HG03558 (cell line): ENCODE measurements around the gene LAMA1.

Experiments
- ATAC-seq: cut with Tn5 transposase; IDR thresholded peaks from one replicate; pipeline ENCODE4 v1.9.1; 2021; ENCODE audit warnings: moderate number of reproducible peaks; ENCODE audit not compliant: unreplicated experiment; ENCODE audit errors: extremely low read depth

Gene LAMA1

GRCh38 chr18:7004009-7004408 lies 113.6 kb downstream of the LAMA1 start:
- no peak for ATAC-seq

- no peak for ATAC-seq
Observed at GRCh38 chr18:7002107-7002506, 115.5 kb downstream of the LAMA1 start.

- no peak for ATAC-seq
Observed at GRCh38 chr18:7000484-7001096, 117.0 kb downstream of the LAMA1 start.

GRCh38 chr18:6997808-6998207 lies 119.8 kb downstream of the LAMA1 start:
- ATAC-seq = no peak

- ATAC-seq = no peak
Observed at GRCh38 chr18:6994771-6995430, 122.7 kb downstream of the LAMA1 start.

- no peak for ATAC-seq
Observed at GRCh38 chr18:6994056-6994770, 123.4 kb downstream of the LAMA1 start.

GRCh38 chr18:6992761-6993160 lies 124.8 kb downstream of the LAMA1 start:
- no peak for ATAC-seq

- no peak for ATAC-seq
Observed at GRCh38 chr18:6983366-6983765, 134.2 kb downstream of the LAMA1 start.

- ATAC-seq = no peak
Observed at GRCh38 chr18:6982398-6982797, 135.2 kb downstream of the LAMA1 start.

GRCh38 chr18:6980363-6980762 lies 137.2 kb downstream of the LAMA1 start:
- ATAC-seq = no peak

- ATAC-seq = no peak
Observed at GRCh38 chr18:6979954-6980353, 137.6 kb downstream of the LAMA1 start.

- no peak for ATAC-seq
Observed at GRCh38 chr18:6976935-6977334, 140.7 kb downstream of the LAMA1 start.

GRCh38 chr18:6975084-6975483 lies 142.5 kb downstream of the LAMA1 start:
- ATAC-seq = no peak

GRCh38 chr18:6971823-6972478 lies 145.6 kb downstream of the LAMA1 start:
- ATAC-seq = no peak

GRCh38 chr18:6963452-6964097 lies 154.0 kb downstream of the LAMA1 start:
- ATAC-seq = no peak

GRCh38 chr18:6962571-6963451 lies 154.8 kb downstream of the LAMA1 start:
- no peak for ATAC-seq

GRCh38 chr18:6961331-6961730 lies 156.3 kb downstream of the LAMA1 start:
- ATAC-seq = no peak

GRCh38 chr18:6960656-6961055 lies 156.9 kb downstream of the LAMA1 start:
- ATAC-seq = no peak

GRCh38 chr18:6960124-6960523 lies 157.5 kb downstream of the LAMA1 start:
- ATAC-seq = no peak

GRCh38 chr18:6959110-6959509 lies 158.5 kb downstream of the LAMA1 start:
- ATAC-seq = no peak
